GM13976 (cell line): ENCODE results near the gene SLC26A2.
"Not testable (repeated sequence)": the region's sequence is repeated elsewhere in the genome, so short reads cannot be mapped to it uniquely, and the experiment has no call there.

Source experiments
- DNase-seq: peaks from one replicate; pipeline ENCODE4 v3.0.0; 2012; ENCODE audit warnings: low spot score
- in situ Hi-C: fragments of 300-500 bp; cut with MboI; formaldehyde crosslinking; loops from one replicate; pipeline ENCODE4 v1.12.0; 2022; ENCODE audit warnings: low sequenced_read_pairs, mixed read lengths, inconsistent platforms; ENCODE audit not compliant: unreplicated experiment
- TF ChIP-seq, protein P1 (sequence below): IDR thresholded peaks from 2 replicates; pipeline ENCODE4 v1.5.1; 2012; ENCODE audit warnings: borderline replicate concordance, mild to moderate bottlenecking; ENCODE audit not compliant: insufficient read depth; ENCODE audit errors: extremely low read depth, missing control alignments, control extremely low read depth

The SLC26A2 gene

DNA sequence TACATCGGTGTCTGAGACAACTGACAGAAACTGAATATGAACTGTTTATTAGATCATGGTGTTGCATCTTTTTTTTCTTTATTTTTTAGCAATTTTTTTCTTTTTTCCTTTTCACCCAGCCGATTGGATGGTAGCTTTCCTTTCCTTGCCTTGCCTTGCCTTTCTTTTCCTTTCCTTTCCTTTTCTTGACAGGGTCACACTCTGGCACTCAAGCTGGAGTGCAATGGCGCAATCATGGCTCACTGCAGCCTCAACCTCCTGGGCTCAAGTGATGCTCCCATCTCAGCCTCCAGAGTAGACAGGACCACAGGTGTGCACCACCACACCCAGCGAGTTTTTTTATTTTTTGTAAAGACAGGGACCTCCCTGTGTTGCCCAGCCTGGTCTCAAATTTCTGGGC, 18.8 kb upstream of the SLC26A2 start:
- no peak for DNase-seq
- in situ Hi-C loops, result no loop called here
- TF ChIP-seq, protein P1, sequence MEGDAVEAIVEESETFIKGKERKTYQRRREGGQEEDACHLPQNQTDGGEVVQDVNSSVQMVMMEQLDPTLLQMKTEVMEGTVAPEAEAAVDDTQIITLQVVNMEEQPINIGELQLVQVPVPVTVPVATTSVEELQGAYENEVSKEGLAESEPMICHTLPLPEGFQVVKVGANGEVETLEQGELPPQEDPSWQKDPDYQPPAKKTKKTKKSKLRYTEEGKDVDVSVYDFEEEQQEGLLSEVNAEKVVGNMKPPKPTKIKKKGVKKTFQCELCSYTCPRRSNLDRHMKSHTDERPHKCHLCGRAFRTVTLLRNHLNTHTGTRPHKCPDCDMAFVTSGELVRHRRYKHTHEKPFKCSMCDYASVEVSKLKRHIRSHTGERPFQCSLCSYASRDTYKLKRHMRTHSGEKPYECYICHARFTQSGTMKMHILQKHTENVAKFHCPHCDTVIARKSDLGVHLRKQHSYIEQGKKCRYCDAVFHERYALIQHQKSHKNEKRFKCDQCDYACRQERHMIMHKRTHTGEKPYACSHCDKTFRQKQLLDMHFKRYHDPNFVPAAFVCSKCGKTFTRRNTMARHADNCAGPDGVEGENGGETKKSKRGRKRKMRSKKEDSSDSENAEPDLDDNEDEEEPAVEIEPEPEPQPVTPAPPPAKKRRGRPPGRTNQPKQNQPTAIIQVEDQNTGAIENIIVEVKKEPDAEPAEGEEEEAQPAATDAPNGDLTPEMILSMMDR, result no peak

DNA sequence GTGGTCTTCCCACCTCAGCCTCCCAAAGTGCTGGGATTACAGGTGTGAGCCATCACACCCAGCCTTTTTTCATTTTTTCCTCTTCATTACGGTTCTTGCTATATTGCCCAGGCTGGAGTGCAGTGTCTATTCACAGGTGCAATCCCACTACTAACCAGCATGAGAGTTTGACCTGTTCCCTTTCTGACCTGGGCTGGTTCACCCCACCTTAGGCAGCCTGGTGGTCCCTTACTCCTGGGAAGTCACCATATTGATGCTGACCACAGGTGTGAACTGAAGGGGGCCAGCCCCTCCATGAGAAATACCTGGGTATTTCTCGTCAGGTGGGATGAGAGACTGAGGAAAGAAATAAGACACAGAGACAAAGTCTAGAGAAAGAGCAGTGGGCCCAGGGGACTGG, 18.4 kb upstream of the SLC26A2 start:
- in situ Hi-C loops, result no loop called here
- no peak for DNase-seq
- TF ChIP-seq, protein P1, result no peak

DNA sequence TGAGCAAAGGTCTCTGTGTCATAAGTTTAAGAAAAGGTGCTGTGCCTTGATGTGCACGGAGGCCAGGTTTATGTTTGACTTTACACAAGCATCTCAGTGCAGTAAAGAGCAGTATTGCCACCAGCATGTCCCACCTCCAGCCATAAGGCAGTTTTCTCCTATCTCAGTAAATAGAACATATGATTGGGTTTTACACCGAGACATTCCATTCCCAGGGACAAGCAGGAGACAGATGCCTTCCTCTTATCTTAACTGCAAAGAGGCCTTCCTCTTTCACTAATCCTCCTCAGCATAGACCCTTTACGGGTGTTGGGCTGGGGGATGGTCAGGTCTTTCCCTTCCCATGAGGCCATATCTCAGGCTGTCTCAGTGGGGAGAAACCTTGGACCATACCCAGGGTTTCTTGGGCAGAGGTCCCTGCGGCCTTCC, 17.8 kb upstream of the SLC26A2 start:
- DNase-seq, in situ Hi-C loops: not testable (repeated sequence)

DNA sequence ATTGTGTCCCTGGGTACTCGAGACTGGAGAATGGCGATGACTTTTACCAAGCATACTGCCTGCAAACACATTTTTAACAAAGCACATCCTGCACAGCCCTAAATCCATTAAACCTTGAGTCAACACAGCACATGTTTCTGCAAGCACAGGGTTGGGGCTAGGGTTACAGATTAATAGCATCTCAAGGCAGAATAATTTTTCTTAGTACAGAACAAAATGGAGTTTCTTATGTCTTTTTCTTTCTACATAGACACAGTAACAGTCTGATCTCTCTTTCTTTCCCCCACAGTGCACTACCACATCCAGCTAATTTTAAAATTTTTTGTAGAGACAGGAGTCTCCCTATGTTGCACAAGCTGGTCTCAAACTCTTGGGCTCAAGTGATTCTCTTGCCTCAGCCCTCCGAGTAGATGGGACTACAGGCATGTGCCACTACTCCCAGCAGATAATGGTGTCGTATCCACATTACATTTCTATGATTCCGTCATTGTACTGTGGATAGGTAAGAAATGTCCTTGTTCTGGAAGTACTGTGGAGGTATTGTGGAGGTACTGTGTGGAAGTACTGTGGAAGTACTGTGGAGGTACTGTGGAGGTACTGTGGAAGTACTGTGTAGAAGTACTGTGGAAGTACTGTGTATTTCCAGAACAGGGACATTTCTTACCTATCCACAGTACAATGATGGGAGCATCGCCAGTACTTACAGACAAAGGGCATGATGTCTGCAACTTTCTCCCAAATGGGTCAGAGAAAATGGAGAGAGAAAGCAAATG, 17.2 kb upstream of the SLC26A2 start:
- in situ Hi-C loops, DNase-seq: not testable (repeated sequence)

DNA sequence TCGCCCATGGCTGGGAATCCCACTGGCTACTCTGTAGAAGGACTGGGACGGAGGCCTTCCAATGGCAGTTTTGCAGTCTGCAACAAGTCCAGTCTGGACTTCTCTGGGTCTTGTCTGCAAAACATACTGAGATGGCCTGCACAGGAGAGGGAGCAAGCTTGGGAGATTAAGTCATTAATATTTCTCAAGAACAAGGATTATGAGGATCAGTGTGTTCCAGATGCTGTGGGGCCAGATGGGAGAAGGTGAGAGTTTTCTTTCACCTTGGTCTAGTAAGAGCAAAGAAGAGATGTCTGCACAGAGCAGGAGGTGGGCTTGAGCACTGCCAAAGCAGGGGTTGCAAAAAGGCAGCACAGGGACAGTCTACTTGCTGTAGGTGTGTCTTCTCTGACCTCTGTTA, 15.9 kb upstream of the SLC26A2 start, which contains the start of gene PDE6A:
TSS of gene PDE6A (minus strand) at position 128 of the 400 bp plus-strand sequence. CDS start at position 8, 120 bp downstream.
- no peak for DNase-seq
- in situ Hi-C loops, result no loop called here
- TF ChIP-seq, protein P1, result no peak

DNA sequence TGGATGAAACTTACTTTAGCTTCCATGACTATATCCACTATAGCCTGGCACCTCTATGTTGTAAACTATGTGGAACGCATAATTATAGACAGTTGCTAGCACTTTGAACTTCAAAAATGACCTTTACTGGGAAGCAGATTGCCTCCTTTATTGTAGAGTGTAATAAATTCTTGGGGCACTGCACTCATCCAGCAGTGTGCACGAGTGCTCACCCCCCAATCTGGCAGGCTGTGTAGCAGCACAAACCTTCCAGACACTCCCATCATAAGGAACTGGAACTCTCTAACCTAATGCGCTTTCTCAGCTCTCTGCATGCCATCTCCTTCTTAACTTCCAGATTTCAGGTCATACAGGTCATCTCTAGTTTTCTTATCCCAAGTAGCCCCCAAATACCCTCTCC, 14.4 kb upstream of the SLC26A2 start:
- no peak for DNase-seq
- in situ Hi-C loops, result no loop called here
- TF ChIP-seq, protein P1, result no peak

DNA sequence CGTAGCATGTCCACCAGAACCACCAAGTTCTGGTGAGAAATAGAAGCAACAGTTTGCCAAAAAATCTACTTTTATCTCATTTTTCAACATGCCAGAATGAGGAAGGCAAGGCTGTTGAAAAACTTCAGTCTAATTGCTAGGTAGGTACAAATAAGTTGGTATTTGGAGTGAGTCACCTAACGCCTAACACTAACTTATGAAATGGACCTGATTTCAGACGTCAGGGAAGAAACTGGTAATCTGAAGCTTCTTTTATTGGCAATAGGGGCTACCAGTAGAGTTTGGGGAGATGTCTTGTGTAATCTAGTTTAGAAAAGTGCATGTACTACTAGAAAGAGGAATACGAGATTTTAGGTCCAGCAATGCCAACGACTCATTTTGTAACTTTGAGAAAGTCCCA, 11.6 kb upstream of the SLC26A2 start:
- in situ Hi-C loops, result no loop called here

More for the DNA sequence above, 11.6 kb upstream of the SLC26A2 start:
- TF ChIP-seq, protein P1, result no peak
- no peak for DNase-seq
